H1 (cell line): ENCODE data around the gene LPCAT3. TPM values are rescaled to one million over a fixed set of nuclear protein-coding genes. Genes with fewer than 3 reads are reported as not detected.

Experiments used
- CTCF ChIA-PET: fragments of 300-600 bp; sonication (Branson Sonifier 250); formaldehyde crosslinking; loops from one replicate; lab custom pipeline; 2021; ENCODE audit not compliant: partially characterized antibody; lab: Charles Lee
- POLR2A ChIA-PET: fragments of 300-600 bp; sonication (Branson Sonifier 250); formaldehyde crosslinking; loops from one replicate; lab custom pipeline; 2021; ENCODE audit warnings: inconsistent platforms; ENCODE audit not compliant: partially characterized antibody; lab: Charles Lee
- DNase-seq, 2 experiments: peaks; one replicate each; pipeline versions ENCODE4 v3.0.0 to v3.0.0-alpha.2; 2010 to 2022; ENCODE audit warnings: low spot score in 2 of 2, low read depth in 1 of 2, mixed read lengths in 1 of 2
- FAIRE-seq: peaks from 2 replicates; lab custom pipeline; 2011; peaks lifted over from hg19 to GRCh38; lab: Jason Lieb, UNC
- H2AFZ ChIP-seq: 2 replicates; pipeline ENCODE4 v1.8.1; 2012; ENCODE audit warnings: low read length, inconsistent platforms
- H2AK5ac ChIP-seq: 2 replicates; pipeline ENCODE4 v1.6.1; 2013; ENCODE audit warnings: low read depth, low read length
- H2BK120ac ChIP-seq: replicated peaks from 2 replicates; pipeline ENCODE3; 2013; ENCODE audit warnings: low read depth, low read length, inconsistent platforms
- H2BK12ac ChIP-seq: 2 replicates; pipeline ENCODE4 v1.6.1; 2013; ENCODE audit warnings: low read depth, low read length
- H2BK15ac ChIP-seq: 2 replicates; pipeline ENCODE4 v1.6.1; 2013; ENCODE audit warnings: low read length
- H2BK20ac ChIP-seq: 2 replicates; pipeline ENCODE4 v1.6.1; 2013; ENCODE audit warnings: low read length
- H2BK5ac ChIP-seq: 2 replicates; pipeline ENCODE4 v1.6.1; 2013; ENCODE audit warnings: low read depth, low read length
- H3K14ac ChIP-seq: 2 replicates; pipeline ENCODE4 v1.6.1; 2013; ENCODE audit warnings: inconsistent platforms; ENCODE audit not compliant: insufficient read length
- H3K18ac ChIP-seq: 2 replicates; pipeline ENCODE4 v1.6.1; 2013; ENCODE audit warnings: low read length; ENCODE audit errors: extremely low read depth
- H3K23ac ChIP-seq: 2 replicates; pipeline ENCODE4 v1.6.1; 2013; ENCODE audit warnings: inconsistent platforms; ENCODE audit not compliant: insufficient read length
- H3K23me2 ChIP-seq: 2 replicates; pipeline ENCODE4 v1.6.1; 2013; ENCODE audit warnings: low read depth, low read length
- H3K27ac ChIP-seq: 2 replicates; pipeline ENCODE4 v1.6.1; 2011; ENCODE audit warnings: low read depth, low read length, inconsistent platforms
- H3K27me3 ChIP-seq, 4 experiments: replicated peaks in 1 of 4; 1 replicate in 1 of 4; 2 replicates in 3 of 4; pipeline versions ENCODE4 v1.6.1 to v1.8.1; 2011 to 2013; ENCODE audit warnings: low read length in 3 of 4, mild to moderate bottlenecking in 3 of 4, inconsistent platforms in 2 of 4, mixed read lengths in 2 of 4, moderate library complexity in 1 of 4; ENCODE audit not compliant: control insufficient read depth in 3 of 4, insufficient read depth in 3 of 4; ENCODE audit errors: extremely low read depth in 1 of 4
- H3K36me3 ChIP-seq, 4 experiments: 2 replicates each; pipeline versions ENCODE4 v1.6.1 to v1.8.1; 2011 to 2013; ENCODE audit warnings: mild to moderate bottlenecking in 4 of 4, low read length in 3 of 4, moderate library complexity in 2 of 4, control low read depth in 1 of 4, inconsistent platforms in 1 of 4; ENCODE audit not compliant: insufficient read depth in 4 of 4, control insufficient read depth in 2 of 4
- H3K4ac ChIP-seq: replicated peaks from 2 replicates; pipeline ENCODE3; 2013; ENCODE audit warnings: low read length, low read depth, mixed read lengths, inconsistent platforms; ENCODE audit not compliant: insufficient read length
- H3K4me1 ChIP-seq, 4 experiments: replicated peaks in 1 of 4; 1 replicate in 1 of 4; 2 replicates in 3 of 4; pipeline versions ENCODE4 v1.6.1 to v1.8.1; 2011 to 2013; ENCODE audit warnings: low read length in 3 of 4, inconsistent platforms in 2 of 4, mixed read lengths in 1 of 4; ENCODE audit not compliant: insufficient read depth in 4 of 4, control insufficient read depth in 3 of 4
- H3K4me2 ChIP-seq, 2 experiments: 2 replicates each; pipeline versions ENCODE4 v1.6.1 to v1.8.1; 2011 to 2013; ENCODE audit warnings: low read depth in 2 of 2, low read length in 2 of 2, control low read depth in 1 of 2, inconsistent platforms in 1 of 2, mild to moderate bottlenecking in 1 of 2; ENCODE audit not compliant: insufficient read depth in 1 of 2
- H3K4me3 ChIP-seq, 4 experiments: fragments of 200-600, 300-600 bp in 1 of 4; sonication (generic), shearing (Covaris generic), sonication (Bioruptor Twin) in 1 of 4; 2 replicates each; pipeline versions ENCODE4 v1.5.1 to v1.8.1; 2011 to 2016; ENCODE audit warnings: low read length in 4 of 4, low read depth in 3 of 4, control low read depth in 2 of 4, inconsistent platforms in 2 of 4, mild to moderate bottlenecking in 2 of 4, mixed read lengths in 1 of 4, moderate library complexity in 1 of 4; ENCODE audit not compliant: insufficient read depth in 2 of 4; ENCODE audit errors: extremely low read depth in 1 of 4
- H3K56ac ChIP-seq: replicated peaks from 2 replicates; pipeline ENCODE3; 2013; ENCODE audit warnings: low read depth, mild to moderate bottlenecking, mixed read lengths, low read length, inconsistent platforms; ENCODE audit not compliant: insufficient read length
- H3K79me1 ChIP-seq: 2 replicates; pipeline ENCODE4 v1.6.1; 2013; ENCODE audit warnings: low read depth, low read length, control low read depth
- H3K79me2 ChIP-seq, 2 experiments: 2 replicates each; pipeline versions ENCODE4 v1.6.1 to v1.8.1; 2012 to 2013; ENCODE audit warnings: low read length in 2 of 2, mild to moderate bottlenecking in 2 of 2, inconsistent platforms in 1 of 2; ENCODE audit not compliant: insufficient read depth in 2 of 2, control insufficient read depth in 1 of 2
- H3K9ac ChIP-seq, 4 experiments: replicated peaks in 1 of 4; 1 replicate in 1 of 4; 2 replicates in 3 of 4; pipeline versions ENCODE4 v1.6.1 to v1.8.1; 2011 to 2013; ENCODE audit warnings: low read depth in 3 of 4, low read length in 3 of 4, control low read depth in 2 of 4, mild to moderate bottlenecking in 2 of 4, moderate library complexity in 2 of 4, inconsistent platforms in 1 of 4; ENCODE audit errors: extremely low read depth in 1 of 4
- H3K9me3 ChIP-seq, 2 experiments: 2 replicates each; pipeline versions ENCODE4 v1.6.1 to v1.8.1; 2012 to 2013; ENCODE audit warnings: mild to moderate bottlenecking in 2 of 2, moderate library complexity in 2 of 2, control low read depth in 1 of 2, inconsistent platforms in 1 of 2, low read depth in 1 of 2, low read length in 1 of 2, mixed read lengths in 1 of 2; ENCODE audit not compliant: insufficient read depth in 2 of 2
- H4K20me1 ChIP-seq, 2 experiments: replicated peaks in 1 of 2; 2 replicates each; pipeline versions ENCODE3 to v1.8.1; 2011 to 2013; ENCODE audit warnings: inconsistent platforms in 2 of 2, low read length in 2 of 2, mild to moderate bottlenecking in 1 of 2; ENCODE audit not compliant: insufficient read depth in 2 of 2, control insufficient read depth in 1 of 2
- H4K5ac ChIP-seq: 2 replicates; pipeline ENCODE4 v1.6.1; 2013; ENCODE audit warnings: low read length, low read depth, mixed read lengths, inconsistent platforms; ENCODE audit not compliant: insufficient read length
- H4K8ac ChIP-seq: 2 replicates; pipeline ENCODE4 v1.8.0; 2013; ENCODE audit warnings: mild to moderate bottlenecking, moderate library complexity, low read length, inconsistent platforms; ENCODE audit not compliant: insufficient read depth; ENCODE audit errors: extremely low read depth
- H4K91ac ChIP-seq: replicated peaks from 2 replicates; pipeline ENCODE3; 2013; ENCODE audit warnings: low read length, mixed read lengths, inconsistent platforms; ENCODE audit not compliant: insufficient read length
- GABPA ChIP-seq: IDR thresholded peaks from 2 replicates; pipeline ENCODE4 v1.6.1; 2011; ENCODE audit warnings: mild to moderate bottlenecking, low read length, moderate library complexity, borderline replicate concordance; ENCODE audit not compliant: insufficient read depth
- HDAC2 ChIP-seq, 2 experiments: fragments of 300-600 bp in 1 of 2; sonication (generic) in 1 of 2; IDR thresholded peaks; 2 replicates each; pipeline ENCODE4 v1.6.1; 2011 to 2012; ENCODE audit warnings: low read depth in 2 of 2, low read length in 2 of 2, mild to moderate bottlenecking in 2 of 2, moderate library complexity in 2 of 2, borderline replicate concordance in 1 of 2, inconsistent platforms in 1 of 2
- PHF8 ChIP-seq: fragments of 200-600 bp; sonication (generic); conservative IDR thresholded peaks from 2 replicates; pipeline ENCODE4 v1.7.1; 2012; ENCODE audit warnings: low read depth, mild to moderate bottlenecking, inconsistent platforms, low read length, moderate library complexity
- WGBS, 2 experiments: shearing (Covaris generic) in 1 of 2; methylation state at CpG; one replicate each; pipeline versions ENCODE4 v1.1.6 to v1.1.7; 2013 to 2015; ENCODE audit warnings: low lambda C conversion rate in 2 of 2, mixed read lengths in 2 of 2, inconsistent platforms in 1 of 2, low coverage in 1 of 2, missing lambda C conversion rate in 1 of 2; ENCODE audit not compliant: insufficient replicate concordance in 2 of 2, insufficient coverage in 1 of 2, insufficient read length in 1 of 2; ENCODE audit errors: extremely low coverage in 1 of 2, missing lambda C conversion rate in 1 of 2; 5-methylcytosine and 5-hydroxymethylcytosine counted together
- polyA plus RNA-seq, 7 experiments: library from polyadenylated mRNA; depleted of rRNA in 3 of 7; stranded (reverse) in 5 of 7; unstranded in 2 of 7; fragments of >200 nt in 5 of 7; fragments of 200-250 nt in 2 of 7; gene quantifications; 1 replicate in 5 of 7; 2 replicates in 1 of 7; 4 replicates in 1 of 7; pipeline versions ENCODE4 v1.2.1 to v1.2.3, GENCODE V29; 2011 to 2013; ENCODE audit warnings: missing spikeins in 2 of 7, mixed read lengths in 2 of 7
- total RNA-seq: library from RNA; stranded (reverse); fragmentation: NEBNext Ultra II Directional; extraction: Animal tissue kit (Norgen Biotek cat#: 25700); gene quantifications from 2 replicates; pipeline ENCODE4 v1.2.1, GENCODE V29; 2021

The LPCAT3 gene
- total and polyA plus RNA-seq, 2 of the 8 experiments (the other 6 are each of a cell fraction or from before 2014, with no cell fraction given): 55.8 to 70.4 TPM

DNA sequence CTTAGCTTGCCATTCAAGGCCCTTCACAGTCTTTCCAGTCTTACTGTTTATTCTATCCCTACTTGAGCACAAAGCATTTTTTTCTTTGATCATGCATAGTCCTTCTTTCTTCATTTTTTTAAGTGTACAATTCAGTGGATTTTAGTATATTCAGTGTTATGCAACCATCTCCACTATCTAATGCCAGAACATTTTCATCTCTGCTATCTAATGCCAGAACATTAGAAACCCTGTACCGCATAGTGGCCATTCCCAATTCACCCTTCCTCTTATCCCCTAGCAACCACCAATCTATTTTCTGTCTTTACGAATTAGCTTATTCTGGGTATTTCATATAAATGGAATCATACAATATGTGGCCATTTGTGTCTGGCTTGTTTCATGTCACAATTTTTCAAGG, 13.4 kb downstream of the LPCAT3 start:
- Histone ChIP-seq H3K4me3 (no peak overlapping the region), H2BK120ac (no peak overlapping the region), H3K18ac (no peak overlapping the region), H4K5ac (no peak overlapping the region), H3K27me3 (no peaks in the 10 kb centered on the region), H3K9me3 (no peaks in the 10 kb centered on the region), H3K14ac (no peak overlapping the region), H3K4me1 (no peaks in the 10 kb centered on the region), H3K27ac (no peak overlapping the region), H4K91ac (no peak overlapping the region), H3K56ac (no peak overlapping the region), H2AK5ac (no peak overlapping the region), H3K9ac (no peak overlapping the region), H2BK5ac (no peak overlapping the region), H2BK20ac (no peak overlapping the region), H3K79me2 (no peaks in the 10 kb centered on the region; a peak in 1 of 4 replicates), H3K23ac (no peak overlapping the region), H3K23me2 (no peaks in the 10 kb centered on the region), H2BK15ac (no peak overlapping the region), H3K79me1 (no peaks in the 10 kb centered on the region), H2AFZ (no peak overlapping the region), H4K20me1 (no peaks in the 10 kb centered on the region), H4K8ac (no peak overlapping the region), H3K4ac (no peak overlapping the region), H2BK12ac (no peak overlapping the region), H3K36me3 (peaks cover 0 to 3% (median 1%) of the 10 kb centered on the region in 4 experiments; a peak in 2 of 8 replicates), H3K4me2 (no peak overlapping the region)
- WGBS, 2 experiments: 94% methylated on average over 2 of the region's 2 CpGs; no CpG with 5 or more reads in 1 of the 2 experiments
- no peak for DNase-seq
- ChIA-PET POLR2A (interaction anchor here (1.2 to 2.6 kb wide), 5 partner anchors 13 to 91 kb away, joined by 3 to 7 read pairs (median 4); partner anchors contain the start of genes C12orf57, LPCAT3 and RNU7-1), CTCF (interaction anchor here (1.2 to 2.7 kb wide), 5 partner anchors 9 to 104 kb away, joined by 3 to 13 read pairs (median 4); partner anchors contain the start of genes C1RL and LPCAT3)
- FAIRE-seq: no peak
- TF ChIP-seq HDAC2 (IDR thresholded peaks at IDR 0.05; ENCODE audit: borderline replicate concordance in 1 of 2, low read depth in 2 of 2, low read length in 2 of 2): no peak
- no peak for TF ChIP-seq PHF8
- no peak for TF ChIP-seq GABPA
